Transverse colon (tissue), 4 donors: ENCODE measurements around the gene BCAR3. TPM values are rescaled to one million over a fixed set of nuclear protein-coding genes. Genes with fewer than 3 reads are reported as not detected.

ENCODE experiments used
- DNase-seq: peaks from one replicate; pipeline ENCODE4 v3.0.0-alpha.2; 2019
- H3K27ac ChIP-seq, 4 donors: fragments of 200-600 bp; sonication (generic); 2 replicates each; pipeline ENCODE4 v1.5.1; 2016 to 2018; ENCODE audit warnings: inconsistent platforms in 4 of 4
- H3K27me3 ChIP-seq: fragments of 200-600 bp; sonication (generic); 2 replicates; pipeline ENCODE4 v1.5.1; 2017; ENCODE audit warnings: inconsistent platforms
- H3K36me3 ChIP-seq, 4 donors: fragments of 200-600 bp; sonication (generic); 2 replicates each; pipeline ENCODE4 v1.5.1; 2017 to 2019; ENCODE audit warnings: inconsistent platforms in 4 of 4
- H3K4me1 ChIP-seq, 4 donors: fragments of 200-600 bp; sonication (generic); 2 replicates each; pipeline ENCODE4 v1.5.1; 2017 to 2020; ENCODE audit warnings: inconsistent platforms in 4 of 4
- H3K4me3 ChIP-seq, 4 donors: fragments of 200-600 bp; sonication (generic); 1 replicate in 1 of 4; 2 replicates in 3 of 4; pipeline versions ENCODE4 v1.5.1 to v1.6.1; 2017 to 2019; ENCODE audit warnings: inconsistent platforms in 4 of 4
- H3K9me3 ChIP-seq, 2 donors: fragments of 200-600 bp; sonication (generic); 2 replicates each; pipeline ENCODE4 v1.5.1; 2017 to 2019; ENCODE audit warnings: inconsistent platforms in 2 of 2
- CTCF ChIP-seq, 5 experiments: fragments of 200-600 bp in 3 of 5; fragments of 450-650 bp in 2 of 5; sonication (generic) in 3 of 5; IDR thresholded peaks; 1 replicate in 2 of 5; 2 replicates in 3 of 5; pipeline ENCODE4 v1.5.1; 2016 to 2017; ENCODE audit warnings: antibody characterized with exemption in 5 of 5, inconsistent platforms in 3 of 5, mild to moderate bottlenecking in 2 of 5, moderate library complexity in 1 of 5
- EP300 ChIP-seq: sonication (generic); formaldehyde crosslinking; IDR thresholded peaks from one replicate; pipeline ENCODE4 v1.6.1; 2017; ENCODE audit warnings: antibody characterized with exemption, low read depth
- POLR2A ChIP-seq: fragments of 450-650 bp; IDR thresholded peaks from one replicate; pipeline ENCODE4 v1.6.1; 2016; ENCODE audit warnings: antibody characterized with exemption, mild to moderate bottlenecking, moderate library complexity
- POLR2AphosphoS5 ChIP-seq, 3 donors: sonication (generic); formaldehyde crosslinking; IDR thresholded peaks; one replicate each; pipeline ENCODE4 v1.6.1; 2016; ENCODE audit warnings: antibody characterized with exemption in 3 of 3
- WGBS, 2 donors: methylation state at CpG; one replicate each; pipeline ENCODE4 v1.1.5; 2018; ENCODE audit warnings: low coverage in 1 of 2; 5-methylcytosine and 5-hydroxymethylcytosine counted together
- in situ Hi-C, 4 donors: fragments of 200-750 bp; cut with MboI; loops; one replicate each; pipeline versions ENCODE4 v1.15.0 to v1.15.1; 2017; ENCODE audit warnings: low sequenced_read_pairs in 3 of 4, low pct_ligation_motif_present in 1 of 4, low pct_unique_long_range_greater_than_20kb in 1 of 4
- intact Hi-C: fragments of 100-400 bp; cut with DNase I; formaldehyde crosslinking; loops from one replicate; pipeline ENCODE4 v1.15.1; 2023; ENCODE audit warnings: low total_unique reads
- total RNA-seq, 4 donors: library from RNA; depleted of rRNA; stranded (reverse); fragments of >200 nt; gene quantifications; one replicate each; pipeline ENCODE4 v1.1.0, GENCODE V29; 2016

The BCAR3 gene
- total RNA-seq, 4 donors from 2014 or later: 12.3 to 71.7 (median 40.5) TPM

- no peaks in the 10 kb centered on the region for H3K9me3 ChIP-seq
- no peaks in the 10 kb centered on the region for H3K27me3 ChIP-seq
- intact Hi-C loops (no loop called here), in situ Hi-C loops (no loop called here)
- TF ChIP-seq EP300 (no peak), POLR2A (no peak), POLR2AphosphoS5 (IDR thresholded peaks at IDR 0.05) (no peak), CTCF (IDR thresholded peaks at IDR 0.05) (no peak)
- peak overlapping the region; percentile 86 to 93 (median 88) for H3K27ac ChIP-seq
- DNase-seq: peak; percentile 51
- H3K4me1 ChIP-seq: peaks cover 5 to 59% (median 34%) of the 10 kb centered on the region in 4 donors
- WGBS, 2 donors: 77% methylated on average over 11 of the region's 11 CpGs; no CpG with 5 or more reads in 1 of the 2 donors
- H3K36me3 ChIP-seq: peaks cover 0 to 14% (median 2%) of the 10 kb centered on the region in 4 donors
- no peak overlapping the region for H3K4me3 ChIP-seq
These were observed 102.5 kb downstream of the BCAR3 start for GRCh38 chr1:93578911-93579825.

DNA sequence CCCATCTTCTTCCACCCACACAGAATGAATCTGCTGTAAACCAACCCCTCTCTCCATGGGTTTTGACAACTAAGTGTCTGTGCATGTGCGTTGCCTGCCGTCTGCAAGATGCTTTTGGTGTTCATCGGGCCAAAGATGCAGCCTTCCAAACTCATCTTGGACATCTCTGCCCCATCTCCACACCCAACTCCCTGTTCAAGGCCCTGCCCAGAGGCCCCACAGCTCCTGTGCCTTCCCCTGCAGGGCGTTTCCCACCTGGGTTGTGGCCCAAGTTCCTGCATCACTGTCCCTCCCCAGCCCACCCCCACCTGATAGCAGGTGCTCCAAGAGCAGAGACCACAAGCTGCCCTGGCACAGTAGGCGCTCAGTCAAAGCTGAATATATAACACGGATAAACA is 103.2 kb downstream of the BCAR3 start:
- no peak for TF ChIP-seq CTCF (IDR thresholded peaks at IDR 0.05)
- no peak for TF ChIP-seq POLR2AphosphoS5 (IDR thresholded peaks at IDR 0.05)
- no peak for TF ChIP-seq EP300
- TF ChIP-seq POLR2A: no peak
- no peak for DNase-seq
- Histone ChIP-seq H3K36me3 (peaks cover 0 to 14% (median 2%) of the 10 kb centered on the region in 4 donors), H3K27me3 (no peaks in the 10 kb centered on the region), H3K4me3 (no peak overlapping the region), H3K27ac (peak overlapping the region in 3 of 4 donors; percentile 86 to 93 (median 89)), H3K4me1 (peaks cover 0 to 53% (median 30%) of the 10 kb centered on the region in 4 donors), H3K9me3 (no peaks in the 10 kb centered on the region)
- intact Hi-C loops: no loop called here
- in situ Hi-C loops: no loop called here
- 93% methylated on average over 6 of the region's 6 CpGs; no CpG with 5 or more reads in 1 of the 2 donors for WGBS, 2 donors

DNA sequence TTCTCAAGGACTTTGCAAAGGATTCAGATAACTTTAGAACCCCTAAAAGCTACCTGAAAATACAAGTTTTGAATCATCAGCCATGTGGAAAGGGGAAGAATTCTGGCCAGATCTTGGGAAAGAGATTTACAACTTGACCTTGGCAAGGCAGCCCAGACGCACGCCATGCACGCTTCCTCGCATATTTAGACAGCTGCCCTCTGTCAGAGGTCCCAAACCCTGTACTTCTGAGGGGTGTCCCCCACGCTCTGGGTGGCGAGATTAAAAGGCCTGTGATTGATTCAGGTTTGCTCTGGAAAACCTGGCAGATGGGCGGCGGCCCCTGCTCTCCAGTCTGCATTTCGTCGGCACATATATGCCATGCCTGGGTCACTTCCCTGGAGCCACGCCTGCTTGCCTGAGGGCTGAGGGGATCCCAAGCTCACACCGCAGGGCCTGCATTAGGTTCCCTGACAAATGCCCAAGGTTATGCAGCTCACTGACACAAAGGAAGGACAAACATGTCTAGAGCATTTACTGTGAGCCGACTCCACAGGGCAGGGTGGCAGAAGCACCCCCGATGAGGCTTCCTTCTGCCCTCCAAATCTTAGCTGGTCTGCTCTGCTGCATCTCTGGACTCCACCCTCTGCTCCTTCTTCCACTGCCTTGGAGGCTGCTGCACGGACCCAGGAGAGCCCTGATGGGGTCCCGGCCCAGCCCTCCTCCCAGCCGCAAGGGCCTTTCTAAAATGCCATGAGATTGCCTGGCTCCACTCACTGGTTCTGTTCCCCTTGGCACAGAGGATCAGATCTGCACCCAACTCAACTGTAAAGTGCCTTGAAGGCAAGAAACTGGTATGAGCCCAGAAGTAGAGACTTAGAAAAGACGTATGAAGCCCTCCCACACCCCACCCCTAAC is 103.9 kb downstream of the BCAR3 start:
- DNase-seq: no peak
- Histone ChIP-seq H3K27me3 (no peaks in the 10 kb centered on the region), H3K36me3 (peaks cover 0 to 14% (median 3%) of the 10 kb centered on the region in 4 donors), H3K27ac (peak overlapping the region in 1 of 4 donors; percentile 32), H3K4me1 (peaks cover 0 to 48% (median 27%) of the 10 kb centered on the region in 4 donors), H3K4me3 (no peak overlapping the region), H3K9me3 (no peaks in the 10 kb centered on the region)
- WGBS, 2 donors: 77% methylated on average over 18 of the region's 18 CpGs; no CpG with 5 or more reads in 1 of the 2 donors
- in situ Hi-C loops (no loop called here), intact Hi-C loops (no loop called here)
- TF ChIP-seq POLR2AphosphoS5 (IDR thresholded peaks at IDR 0.05): peak in 1 of 3 donors; percentile 7
- no peak for TF ChIP-seq POLR2A

GRCh38 chr1:93576746-93577145 is 104.9 kb downstream of the BCAR3 start:
- Histone ChIP-seq H3K27me3 (no peaks in the 10 kb centered on the region), H3K9me3 (no peaks in the 10 kb centered on the region), H3K4me1 (peaks cover 0 to 42% (median 26%) of the 10 kb centered on the region in 4 donors), H3K36me3 (peaks cover 0 to 14% (median 4%) of the 10 kb centered on the region in 4 donors), H3K27ac (no peak overlapping the region), H3K4me3 (no peak overlapping the region)
- TF ChIP-seq POLR2AphosphoS5 (IDR thresholded peaks at IDR 0.05) (no peak), CTCF (IDR thresholded peaks at IDR 0.05) (no peak), POLR2A (no peak), EP300 (no peak)
- 95 to 100% methylated on average over 1 to 2 of the region's 2 CpGs for WGBS, 2 donors
- in situ Hi-C loops (no loop called here), intact Hi-C loops (no loop called here)
- no peak for DNase-seq
